Stimulated activated CD8-positive, alpha-beta memory T cell treated with anti-CD3 and anti-CD28 coated beads, Interleukin-7, amount 100 ng/mL, for 24 hours (primary cell): ENCODE measurements around the gene TMEM185A.
"Not testable (repeated sequence)": the region's sequence is repeated elsewhere in the genome, so short reads cannot be mapped to it uniquely, and the experiment has no call there.

Experiments
- DNase-seq: peaks from one replicate; pipeline ENCODE4 v3.0.0-alpha.2; 2020; ENCODE audit warnings: low read depth

The TMEM185A gene

GRCh38 chrX:149626829-149627228 lies 4.8 kb downstream of the TMEM185A start:
- DNase-seq, result not testable (repeated sequence)

GRCh38 chrX:149619662-149620061 lies 11.9 kb downstream of the TMEM185A start:
- not testable (repeated sequence) for DNase-seq

GRCh38 chrX:149618871-149619270 lies 12.7 kb downstream of the TMEM185A start:
- DNase-seq, result no peak

- no peak for DNase-seq
Observed at GRCh38 chrX:149611623-149612175, 19.9 kb downstream of the TMEM185A start.

GRCh38 chrX:149610511-149610910 lies 21.1 kb downstream of the TMEM185A start:
- DNase-seq, result no peak

GRCh38 chrX:149607699-149608098 lies 23.9 kb downstream of the TMEM185A start:
- DNase-seq, result no peak

GRCh38 chrX:149605248-149605885 lies 26.2 kb downstream of the TMEM185A start:
- DNase-seq, result not testable (repeated sequence)

- DNase-seq, result not testable (repeated sequence)
Observed at GRCh38 chrX:149598603-149599002, 33.0 kb downstream of the TMEM185A start.

- not testable (repeated sequence) for DNase-seq
Observed at GRCh38 chrX:149595943-149596342, 35.6 kb downstream of the TMEM185A start.

- DNase-seq, result not testable (repeated sequence)
Observed at GRCh38 chrX:149595214-149595613, 36.4 kb downstream of the TMEM185A start, which contains the start of gene HSFX2. HSFX2 (minus strand) TSS chrX:149595314; CDS start chrX:149594700, 614 bp downstream.

GRCh38 chrX:149590993-149591392 lies 40.6 kb downstream of the TMEM185A start:
- not testable (repeated sequence) for DNase-seq

- DNase-seq, result not testable (repeated sequence)
Observed at GRCh38 chrX:149587359-149587758, 44.2 kb downstream of the TMEM185A start, which contains the start of gene MAGEA9B. MAGEA9B (minus strand) TSS chrX:149587459; CDS start chrX:149583179, 4,280 bp downstream.

GRCh38 chrX:149585631-149586030 lies 46.0 kb downstream of the TMEM185A start:
- not testable (repeated sequence) for DNase-seq

GRCh38 chrX:149573456-149573855 lies 58.1 kb downstream of the TMEM185A start:
- not testable (repeated sequence) for DNase-seq

GRCh38 chrX:149572743-149573142 lies 58.8 kb downstream of the TMEM185A start:
- DNase-seq, result no peak

- DNase-seq, result no peak
Observed at GRCh38 chrX:149571770-149572169, 59.8 kb downstream of the TMEM185A start.

- DNase-seq, result no peak
Observed at GRCh38 chrX:149570668-149571067, 60.9 kb downstream of the TMEM185A start.

GRCh38 chrX:149569770-149570169 lies 61.8 kb downstream of the TMEM185A start:
- DNase-seq, result no peak

- DNase-seq, result no peak
Observed at GRCh38 chrX:149568701-149569296, 62.8 kb downstream of the TMEM185A start.

GRCh38 chrX:149567621-149568417 lies 63.8 kb downstream of the TMEM185A start:
- DNase-seq, result no peak

- DNase-seq, result no peak
Observed at GRCh38 chrX:149563359-149563758, 68.2 kb downstream of the TMEM185A start.

- DNase-seq, result not testable (repeated sequence)
Observed at GRCh38 chrX:149555251-149555650, 76.3 kb downstream of the TMEM185A start.
